Retinal pigment epithelial cell (primary cell): ENCODE measurements around the gene BTRC.
"Not testable (repeated sequence)": the region's sequence is repeated elsewhere in the genome, so short reads cannot be mapped to it uniquely, and the experiment has no call there.

Experiments
- DNase-seq: peaks from one replicate; pipeline ENCODE4 v3.0.0-alpha.2; 2010; ENCODE audit warnings: low read depth
- H3K4me3 ChIP-seq: 2 replicates; pipeline ENCODE4 v1.5.1; 2011; ENCODE audit warnings: mild to moderate bottlenecking, low read length, control low read depth, moderate library complexity
- TF ChIP-seq, protein P1 (sequence below): conservative IDR thresholded peaks from 2 replicates; pipeline ENCODE4 v1.5.1; 2011; ENCODE audit warnings: low read depth, low read length, control low read depth, inconsistent platforms

The BTRC gene

DNA sequence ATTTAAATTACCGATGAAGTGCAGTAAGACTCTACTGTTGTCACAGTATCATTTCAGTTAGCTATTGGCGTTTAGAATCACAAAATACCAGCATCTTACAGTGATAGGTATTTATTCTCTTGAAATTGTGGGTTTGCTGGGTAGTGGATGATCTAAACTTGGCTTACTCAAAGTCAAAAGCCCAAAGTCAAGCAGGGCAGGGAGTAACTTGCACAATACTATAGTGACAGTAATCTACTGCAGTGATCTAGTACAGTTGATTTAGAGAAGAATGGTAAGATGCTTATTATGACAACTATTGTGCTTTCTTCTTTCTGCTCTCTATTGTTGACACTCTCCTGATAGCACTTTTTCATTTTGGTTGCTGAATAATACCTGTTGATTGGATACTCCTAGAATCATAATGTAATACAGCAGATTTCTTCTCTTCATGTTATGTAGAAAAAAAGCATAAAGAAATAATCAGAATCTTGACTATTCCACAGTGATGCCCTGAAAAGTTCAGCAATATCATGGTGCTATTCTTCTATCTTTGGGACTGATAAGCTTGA is 10.0 kb downstream of the BTRC start:
- no peak overlapping the region for H3K4me3 ChIP-seq
- DNase-seq = no peak
- TF ChIP-seq, protein P1, sequence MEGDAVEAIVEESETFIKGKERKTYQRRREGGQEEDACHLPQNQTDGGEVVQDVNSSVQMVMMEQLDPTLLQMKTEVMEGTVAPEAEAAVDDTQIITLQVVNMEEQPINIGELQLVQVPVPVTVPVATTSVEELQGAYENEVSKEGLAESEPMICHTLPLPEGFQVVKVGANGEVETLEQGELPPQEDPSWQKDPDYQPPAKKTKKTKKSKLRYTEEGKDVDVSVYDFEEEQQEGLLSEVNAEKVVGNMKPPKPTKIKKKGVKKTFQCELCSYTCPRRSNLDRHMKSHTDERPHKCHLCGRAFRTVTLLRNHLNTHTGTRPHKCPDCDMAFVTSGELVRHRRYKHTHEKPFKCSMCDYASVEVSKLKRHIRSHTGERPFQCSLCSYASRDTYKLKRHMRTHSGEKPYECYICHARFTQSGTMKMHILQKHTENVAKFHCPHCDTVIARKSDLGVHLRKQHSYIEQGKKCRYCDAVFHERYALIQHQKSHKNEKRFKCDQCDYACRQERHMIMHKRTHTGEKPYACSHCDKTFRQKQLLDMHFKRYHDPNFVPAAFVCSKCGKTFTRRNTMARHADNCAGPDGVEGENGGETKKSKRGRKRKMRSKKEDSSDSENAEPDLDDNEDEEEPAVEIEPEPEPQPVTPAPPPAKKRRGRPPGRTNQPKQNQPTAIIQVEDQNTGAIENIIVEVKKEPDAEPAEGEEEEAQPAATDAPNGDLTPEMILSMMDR = no peak

DNA sequence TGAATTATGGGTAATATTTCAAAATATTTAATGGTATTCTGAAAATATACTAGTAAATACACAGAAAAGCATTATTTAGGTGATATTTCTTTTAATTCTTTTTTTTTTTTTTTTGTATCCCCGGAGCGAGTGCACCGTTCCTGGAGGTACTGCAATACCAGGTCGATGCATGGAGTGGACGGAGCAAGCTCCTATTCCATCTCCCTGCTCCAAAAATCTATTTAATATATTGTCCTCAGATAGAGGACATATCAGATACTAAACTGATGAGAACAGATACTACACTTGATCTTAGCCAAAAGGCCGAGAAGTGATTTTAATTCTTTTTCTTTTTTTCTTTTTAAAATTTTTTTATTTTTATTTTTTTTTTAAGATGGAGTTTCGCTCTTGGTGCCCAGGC is 10.8 kb downstream of the BTRC start:
- TF ChIP-seq, protein P1 = no peak
- no peak for DNase-seq
- no peak overlapping the region for H3K4me3 ChIP-seq

- H3K4me3 ChIP-seq = no peak overlapping the region
- TF ChIP-seq, protein P1 = no peak
- peak; percentile 79 for DNase-seq
Measured at GRCh38 chr10:101367569-101368453, 13.8 kb downstream of the BTRC start.

GRCh38 chr10:101373063-101373462 is 19.1 kb downstream of the BTRC start:
- no peak for DNase-seq
- TF ChIP-seq, protein P1 = no peak
- no peak overlapping the region for H3K4me3 ChIP-seq

- not testable (repeated sequence) for H3K4me3 ChIP-seq, DNase-seq
Measured at GRCh38 chr10:101373993-101374392, 20.0 kb downstream of the BTRC start.

DNA sequence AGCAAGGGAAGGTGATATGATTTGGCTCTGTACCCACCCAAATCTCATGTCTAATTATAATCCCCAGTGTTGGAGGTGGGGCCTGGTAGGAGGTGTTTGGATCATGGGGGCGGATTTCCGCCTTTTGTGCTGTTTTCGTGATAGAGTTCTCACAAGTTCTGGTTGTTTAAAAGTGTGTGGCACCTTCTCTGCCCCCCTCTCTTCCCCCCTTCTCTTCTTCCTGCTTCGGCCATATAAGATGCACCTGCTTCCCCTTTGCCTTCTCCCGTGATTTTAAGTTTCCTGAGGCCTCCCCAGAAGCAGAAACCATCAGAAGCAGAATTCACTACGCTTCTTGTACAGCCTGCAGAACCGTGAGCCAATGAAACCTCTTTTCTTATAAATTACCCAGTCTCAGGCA is 21.1 kb downstream of the BTRC start:
- H3K4me3 ChIP-seq = no peak overlapping the region
- TF ChIP-seq, protein P1 = no peak
- no peak for DNase-seq

- DNase-seq = no peak
- TF ChIP-seq, protein P1 = no peak
- no peak overlapping the region for H3K4me3 ChIP-seq
Measured at GRCh38 chr10:101379663-101380352, 25.8 kb downstream of the BTRC start.
